WTC11 (cell line): ENCODE measurements around the gene AADAT.

ENCODE experiments used
- SP1 ChIP-seq: sonication (generic); formaldehyde crosslinking; conservative IDR thresholded peaks from 2 replicates; pipeline ENCODE4 v1.8.1; 2022; ENCODE audit warnings: missing genetic modification reagents
- TF ChIP-seq, protein P1 (sequence below): fragments of 200-600 bp; IDR thresholded peaks from 2 replicates; pipeline ENCODE4 v1.8.0; 2022; ENCODE audit warnings: antibody characterized with exemption
- TF ChIP-seq, protein P2 (sequence below): sonication (generic); formaldehyde crosslinking; IDR thresholded peaks from 2 replicates; pipeline ENCODE4 v1.8.0; 2022; ENCODE audit warnings: mild to moderate bottlenecking, missing genetic modification reagents

DNA sequence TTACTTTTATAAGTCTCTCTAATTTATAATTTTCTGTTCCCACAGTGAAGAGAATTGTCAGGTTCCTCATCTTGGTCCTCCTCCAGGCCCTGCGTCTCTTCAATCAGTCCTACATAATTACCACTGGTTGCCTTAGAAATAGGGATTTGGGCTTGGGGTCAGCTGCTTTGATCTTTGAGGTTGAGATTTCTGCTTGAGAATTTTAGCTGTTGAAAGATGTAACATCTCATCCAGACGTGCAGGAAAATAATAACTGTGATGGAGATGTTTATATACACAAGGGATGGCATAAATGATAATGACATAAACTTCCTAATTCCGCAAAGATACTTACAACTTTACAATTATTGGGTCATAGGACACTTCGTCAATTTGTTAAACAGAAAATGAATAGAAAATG lies 30.3 kb downstream of the AADAT start:
- TF ChIP-seq, protein P1, sequence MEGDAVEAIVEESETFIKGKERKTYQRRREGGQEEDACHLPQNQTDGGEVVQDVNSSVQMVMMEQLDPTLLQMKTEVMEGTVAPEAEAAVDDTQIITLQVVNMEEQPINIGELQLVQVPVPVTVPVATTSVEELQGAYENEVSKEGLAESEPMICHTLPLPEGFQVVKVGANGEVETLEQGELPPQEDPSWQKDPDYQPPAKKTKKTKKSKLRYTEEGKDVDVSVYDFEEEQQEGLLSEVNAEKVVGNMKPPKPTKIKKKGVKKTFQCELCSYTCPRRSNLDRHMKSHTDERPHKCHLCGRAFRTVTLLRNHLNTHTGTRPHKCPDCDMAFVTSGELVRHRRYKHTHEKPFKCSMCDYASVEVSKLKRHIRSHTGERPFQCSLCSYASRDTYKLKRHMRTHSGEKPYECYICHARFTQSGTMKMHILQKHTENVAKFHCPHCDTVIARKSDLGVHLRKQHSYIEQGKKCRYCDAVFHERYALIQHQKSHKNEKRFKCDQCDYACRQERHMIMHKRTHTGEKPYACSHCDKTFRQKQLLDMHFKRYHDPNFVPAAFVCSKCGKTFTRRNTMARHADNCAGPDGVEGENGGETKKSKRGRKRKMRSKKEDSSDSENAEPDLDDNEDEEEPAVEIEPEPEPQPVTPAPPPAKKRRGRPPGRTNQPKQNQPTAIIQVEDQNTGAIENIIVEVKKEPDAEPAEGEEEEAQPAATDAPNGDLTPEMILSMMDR, result no peak
- TF ChIP-seq, protein P2, sequence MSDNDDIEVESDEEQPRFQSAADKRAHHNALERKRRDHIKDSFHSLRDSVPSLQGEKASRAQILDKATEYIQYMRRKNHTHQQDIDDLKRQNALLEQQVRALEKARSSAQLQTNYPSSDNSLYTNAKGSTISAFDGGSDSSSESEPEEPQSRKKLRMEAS (CRISPR knock-in tag), result no peak
- TF ChIP-seq SP1 (CRISPR knock-in tag), result no peak
